HG02588 (cell line): ENCODE measurements around the gene ATXN1.

Source experiments
- ATAC-seq: cut with Tn5 transposase; IDR thresholded peaks from one replicate; pipeline ENCODE4 v1.9.1; 2021; ENCODE audit warnings: mild to moderate bottlenecking, moderate library complexity; ENCODE audit not compliant: unreplicated experiment

ATXN1 gene

DNA sequence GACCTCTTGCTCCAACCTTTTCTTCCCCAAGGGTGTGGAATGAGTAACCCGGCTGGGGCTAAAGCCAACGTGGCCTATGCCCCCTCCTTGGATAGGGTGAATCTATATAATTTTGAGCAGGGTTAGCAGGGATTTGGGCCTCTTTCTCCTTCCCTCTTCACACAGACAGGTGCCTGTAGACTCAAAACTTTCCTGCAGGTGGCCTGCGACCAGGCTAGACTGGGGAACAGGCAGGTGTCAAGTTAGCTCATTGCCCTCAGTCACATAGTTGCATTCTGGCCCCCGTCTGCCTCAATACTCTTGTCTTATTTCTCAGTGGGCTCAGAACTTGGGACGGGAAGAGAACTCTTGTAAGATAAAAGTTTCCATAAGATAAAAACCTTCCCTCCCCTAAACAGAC is 243.0 kb downstream of the ATXN1 start:
- ATAC-seq: no peak

DNA sequence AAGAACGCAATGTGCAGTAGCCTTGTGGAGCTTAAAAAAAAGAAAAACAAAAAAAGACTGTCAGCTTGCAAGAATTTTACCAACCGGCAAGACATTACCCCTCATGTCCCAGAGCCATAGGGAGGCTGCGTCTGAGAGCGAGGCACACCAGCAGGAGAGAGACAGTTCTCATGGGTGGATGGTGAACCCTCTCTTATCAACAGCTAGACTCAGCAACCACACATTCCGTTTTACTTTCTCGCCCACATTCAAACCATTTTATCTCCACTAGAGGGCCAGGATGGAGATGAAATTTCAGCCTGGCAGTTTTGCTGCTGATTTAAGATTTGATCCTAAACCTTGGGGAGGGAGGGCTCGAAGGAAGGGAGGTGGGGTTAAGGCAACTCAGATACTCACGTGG is 247.0 kb downstream of the ATXN1 start:
- ATAC-seq: no peak

DNA sequence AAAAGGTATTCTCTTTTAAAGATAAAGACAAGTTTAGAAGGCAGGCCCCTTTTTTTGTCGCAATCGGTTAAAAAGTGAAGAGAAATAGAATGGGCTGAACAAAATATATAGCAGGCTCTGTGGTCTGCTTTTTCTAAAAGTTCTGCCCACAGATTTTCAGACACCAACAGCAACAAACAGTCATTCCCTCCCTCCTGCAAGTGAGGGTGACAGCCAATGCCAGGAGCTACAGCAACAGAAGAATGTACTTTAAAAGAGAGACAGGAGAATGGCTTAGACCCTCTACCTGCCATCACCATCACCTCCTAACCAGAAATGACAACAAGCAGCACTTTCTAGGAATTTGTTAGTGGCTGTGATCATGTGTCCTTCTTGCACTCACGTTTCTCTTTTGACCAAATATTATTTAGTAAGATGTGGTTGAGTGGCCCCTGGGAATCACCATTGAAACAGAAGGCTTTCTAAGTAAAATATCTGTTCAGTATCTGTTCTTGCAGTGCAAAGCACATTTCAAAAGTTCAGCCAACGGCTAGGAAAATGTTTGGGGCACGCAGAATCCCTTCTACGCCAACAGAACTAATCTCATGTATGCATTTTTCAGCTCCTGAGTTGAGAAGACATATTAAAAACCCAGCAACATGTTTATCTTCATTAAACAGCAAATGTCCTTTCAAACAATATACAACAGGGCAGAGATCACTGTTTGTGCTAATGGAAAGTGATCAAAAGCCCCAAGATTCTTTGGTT is 248.5 kb downstream of the ATXN1 start:
- peak; percentile 24 for ATAC-seq

DNA sequence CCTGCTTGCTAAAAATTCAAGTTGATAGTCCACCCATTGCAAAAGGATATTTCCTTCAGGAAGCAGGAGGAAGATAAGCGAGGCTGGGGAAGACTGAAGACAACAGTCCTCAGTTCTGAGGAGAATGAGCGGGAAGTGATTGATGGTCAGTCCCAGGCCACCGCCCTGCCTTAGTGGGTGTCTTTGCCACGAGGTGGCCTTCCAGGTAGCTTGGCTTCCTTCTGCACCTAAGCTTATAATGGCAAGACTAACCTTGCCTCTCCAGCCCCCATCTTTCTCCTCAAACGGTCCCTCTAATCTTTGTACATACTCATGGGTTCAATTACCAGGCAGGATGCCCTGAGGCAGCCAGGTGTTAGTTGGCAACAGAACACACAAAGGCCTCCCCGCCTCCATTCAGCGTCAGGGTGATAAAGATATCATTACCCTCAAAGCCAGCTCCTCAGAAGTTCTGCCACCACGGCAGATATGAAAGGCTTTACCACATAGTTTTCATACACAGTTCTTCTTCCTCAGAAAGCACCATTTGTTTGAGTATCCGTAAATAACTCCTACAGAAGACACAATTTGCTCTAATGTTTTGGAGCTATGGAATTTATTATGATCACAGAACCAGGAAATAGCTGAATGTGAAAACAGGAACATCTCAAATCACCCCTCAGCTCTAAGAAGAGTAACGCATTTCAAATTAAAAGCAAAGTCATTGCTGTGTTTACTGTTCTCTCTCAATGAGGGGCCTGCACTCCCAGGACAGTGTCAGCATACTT is 249.4 kb downstream of the ATXN1 start:
- ATAC-seq: peak; percentile 60

DNA sequence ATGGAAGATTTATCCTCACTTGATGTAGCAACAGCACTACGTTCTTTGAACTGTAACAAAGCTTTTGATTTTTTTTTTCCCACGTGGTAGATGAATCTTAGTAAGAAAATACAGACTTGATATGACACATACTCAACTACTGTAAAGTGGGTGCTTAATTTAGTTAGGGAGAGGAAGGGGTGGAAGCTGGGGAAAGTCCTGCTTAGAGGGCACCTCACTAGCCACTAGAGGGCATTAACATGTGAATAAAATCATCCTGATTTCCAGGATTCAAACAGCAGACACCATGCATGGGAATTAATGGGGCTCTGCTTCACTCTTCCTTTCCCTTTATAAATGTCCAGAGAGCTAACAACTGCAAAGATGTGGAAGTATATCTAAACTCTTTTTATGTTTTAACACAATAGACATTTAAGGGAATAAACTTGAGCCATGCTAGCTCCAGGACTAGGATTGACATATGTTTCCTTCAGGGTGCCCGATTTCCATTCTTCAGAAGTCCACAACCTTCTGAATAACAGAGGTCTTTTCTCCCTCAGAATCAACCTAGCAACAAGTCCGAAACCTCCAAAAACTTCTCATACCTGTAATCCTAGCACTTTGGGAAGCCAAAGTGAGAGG is 250.1 kb downstream of the ATXN1 start:
- no peak for ATAC-seq

DNA sequence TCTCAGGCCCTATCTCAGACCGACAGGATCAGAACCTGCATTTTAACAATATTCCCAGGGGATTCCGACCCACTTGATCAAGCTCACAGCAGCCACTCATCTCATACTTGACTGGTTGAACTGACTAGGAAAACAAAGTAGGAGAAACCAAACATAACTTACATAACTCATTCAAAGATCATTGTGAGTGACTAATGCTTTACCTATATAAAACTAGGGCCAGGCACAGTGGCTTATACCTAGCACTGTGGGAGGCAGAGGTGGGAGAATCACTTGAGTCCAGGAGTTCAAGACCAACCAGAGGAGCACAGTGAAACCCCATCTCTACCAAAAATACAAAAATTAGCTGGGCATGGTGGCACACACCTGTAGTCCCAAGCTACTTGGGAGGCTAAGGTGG is 251.0 kb downstream of the ATXN1 start:
- no peak for ATAC-seq

DNA sequence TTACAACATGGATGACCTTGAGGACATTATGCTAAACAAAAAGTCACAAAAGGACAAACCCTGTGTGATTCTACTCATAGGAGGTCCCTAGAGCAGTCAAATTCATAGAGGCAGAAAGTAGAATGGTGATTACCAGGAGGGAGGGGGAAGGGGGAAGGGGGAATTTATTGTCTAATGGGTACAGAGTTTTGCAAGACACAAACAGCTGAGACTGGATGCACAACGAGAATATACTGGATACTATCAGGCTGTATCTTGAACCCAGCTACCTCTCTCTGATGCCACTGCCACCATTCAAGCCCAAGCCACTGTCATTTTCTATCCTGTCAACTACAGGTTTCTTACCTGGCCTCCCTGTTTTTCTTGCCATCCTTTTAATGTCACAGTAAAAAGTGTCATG is 252.3 kb downstream of the ATXN1 start:
- no peak for ATAC-seq

DNA sequence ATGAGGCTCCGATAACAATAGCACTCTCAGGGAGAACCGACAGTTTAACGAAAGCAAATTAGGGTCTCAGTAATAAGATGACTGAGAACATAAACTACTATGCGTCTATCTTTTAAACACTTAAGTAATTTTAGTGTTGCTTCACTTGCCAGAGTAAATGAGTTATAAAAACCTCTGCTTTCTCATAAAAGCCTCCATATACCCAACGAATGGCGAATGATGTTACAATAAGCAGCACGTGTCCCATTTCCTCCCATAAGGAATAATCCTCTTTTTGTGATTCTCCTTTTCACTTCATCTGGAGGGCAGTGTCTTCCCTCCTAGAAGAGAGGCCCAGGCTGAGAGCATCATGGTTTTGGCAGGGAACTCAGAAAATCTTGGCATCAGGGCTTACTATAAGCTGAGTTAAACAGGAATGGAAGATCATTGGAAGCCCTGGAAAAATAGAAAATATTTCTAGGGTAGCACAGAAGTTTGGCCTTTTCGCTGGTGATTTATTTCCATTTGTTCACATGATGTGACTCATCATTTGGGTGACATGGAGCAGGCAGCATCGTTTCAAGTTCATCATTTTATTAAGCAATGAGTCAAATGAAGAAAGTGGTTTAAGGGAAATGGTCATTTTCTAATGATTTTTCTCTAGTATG is 255.4 kb downstream of the ATXN1 start:
- no peak for ATAC-seq

DNA sequence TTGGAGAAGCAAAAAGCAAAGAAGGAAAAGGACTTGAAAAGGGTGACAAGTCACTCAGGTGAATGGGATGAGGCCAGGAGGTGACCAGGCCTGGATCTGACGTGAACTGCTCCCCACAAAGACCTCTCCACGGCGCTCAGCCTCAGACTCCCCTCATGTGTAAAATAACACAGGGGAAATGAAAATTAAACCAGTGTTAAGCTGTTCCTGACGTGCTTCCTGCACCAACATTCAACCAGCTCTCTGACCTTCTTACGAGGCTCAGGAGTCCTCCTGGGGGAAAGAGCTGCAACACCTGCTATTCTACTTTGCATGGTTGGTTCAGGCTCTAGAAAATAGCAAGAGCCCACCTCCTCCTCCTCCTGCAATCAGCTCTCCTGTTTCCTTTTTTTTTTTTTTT is 256.7 kb downstream of the ATXN1 start:
- ATAC-seq: no peak

DNA sequence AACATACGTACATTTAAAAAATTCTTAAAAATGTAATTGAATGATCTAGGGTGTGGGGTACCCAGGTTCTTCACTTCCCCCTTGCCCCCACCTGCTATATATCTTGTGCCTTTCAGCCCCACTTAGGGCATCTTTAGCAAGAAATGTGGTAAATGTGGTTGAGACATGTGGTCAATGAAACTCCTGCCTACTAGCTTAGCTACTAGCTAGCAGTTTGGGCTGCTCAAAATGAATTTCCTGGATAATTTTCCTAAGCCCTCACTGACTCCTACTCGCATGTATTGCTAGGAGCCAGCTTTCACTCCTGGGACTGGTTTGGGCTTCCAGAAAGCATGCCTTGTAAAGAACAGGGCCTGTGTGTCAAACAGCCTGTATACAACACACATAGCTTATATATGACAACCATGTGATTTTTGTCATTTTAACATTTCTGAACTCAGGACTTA is 257.3 kb downstream of the ATXN1 start:
- peak; percentile 81 for ATAC-seq

DNA sequence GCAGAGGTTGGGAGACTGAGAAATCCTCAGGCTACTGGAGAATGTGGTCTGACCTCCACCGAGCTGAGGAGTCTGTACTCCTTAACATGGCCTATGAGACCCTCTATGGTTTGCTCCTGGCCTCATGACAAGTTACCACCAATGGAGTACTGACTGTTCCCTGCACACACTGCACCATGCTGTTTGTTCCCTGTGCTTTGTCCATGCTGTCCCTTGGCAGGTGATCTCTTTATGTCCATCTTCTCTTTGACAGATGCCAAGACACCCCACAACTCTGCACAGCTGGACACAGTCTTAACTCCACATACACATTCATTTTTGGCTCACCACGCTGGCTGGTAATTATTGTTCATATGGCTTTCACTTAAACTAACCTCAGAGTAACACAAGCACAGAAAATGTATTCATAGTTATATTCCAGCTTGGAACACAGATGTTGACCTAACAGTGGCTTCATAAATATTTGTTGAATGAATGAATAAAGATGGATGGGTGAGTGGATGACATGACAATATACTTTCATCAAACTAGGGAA is 258.0 kb downstream of the ATXN1 start:
- ATAC-seq: no peak

DNA sequence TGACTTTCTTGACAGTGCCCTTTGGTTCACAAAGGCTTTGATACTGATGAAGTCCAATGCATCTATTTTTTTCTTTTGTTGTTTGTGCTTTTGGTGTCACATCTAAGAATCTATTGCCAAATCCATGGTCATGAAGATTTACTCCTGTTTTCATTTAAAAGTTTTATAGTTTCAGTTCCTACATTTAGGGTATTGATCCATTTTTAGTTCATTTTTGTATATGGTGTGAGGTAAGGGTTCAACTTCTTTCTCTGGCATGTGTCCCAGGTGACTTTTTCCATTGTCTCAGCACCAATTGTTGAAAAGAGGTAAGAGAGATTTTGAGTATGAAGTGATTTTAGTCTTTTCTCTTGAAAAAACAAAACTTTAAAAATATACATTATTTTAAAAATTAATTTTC is 262.3 kb downstream of the ATXN1 start:
- ATAC-seq: no peak

DNA sequence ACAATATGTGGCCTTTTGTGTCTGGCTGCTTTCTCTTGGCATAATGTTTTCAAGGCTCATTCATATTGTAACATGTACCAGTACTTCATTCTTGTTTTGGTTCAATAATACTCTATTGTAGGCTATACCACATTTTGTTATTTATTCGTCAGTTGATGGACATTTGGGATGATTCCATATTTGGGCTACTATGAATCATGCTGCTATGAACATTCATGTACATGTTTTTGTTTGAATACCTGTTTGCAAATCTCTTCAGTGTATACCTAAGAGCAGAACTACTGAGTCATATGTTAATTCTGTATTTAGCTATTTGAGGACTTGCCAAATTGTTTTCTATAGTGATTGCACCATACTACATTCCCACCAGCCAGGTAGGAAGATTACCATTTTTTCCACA is 263.0 kb downstream of the ATXN1 start:
- no peak for ATAC-seq

DNA sequence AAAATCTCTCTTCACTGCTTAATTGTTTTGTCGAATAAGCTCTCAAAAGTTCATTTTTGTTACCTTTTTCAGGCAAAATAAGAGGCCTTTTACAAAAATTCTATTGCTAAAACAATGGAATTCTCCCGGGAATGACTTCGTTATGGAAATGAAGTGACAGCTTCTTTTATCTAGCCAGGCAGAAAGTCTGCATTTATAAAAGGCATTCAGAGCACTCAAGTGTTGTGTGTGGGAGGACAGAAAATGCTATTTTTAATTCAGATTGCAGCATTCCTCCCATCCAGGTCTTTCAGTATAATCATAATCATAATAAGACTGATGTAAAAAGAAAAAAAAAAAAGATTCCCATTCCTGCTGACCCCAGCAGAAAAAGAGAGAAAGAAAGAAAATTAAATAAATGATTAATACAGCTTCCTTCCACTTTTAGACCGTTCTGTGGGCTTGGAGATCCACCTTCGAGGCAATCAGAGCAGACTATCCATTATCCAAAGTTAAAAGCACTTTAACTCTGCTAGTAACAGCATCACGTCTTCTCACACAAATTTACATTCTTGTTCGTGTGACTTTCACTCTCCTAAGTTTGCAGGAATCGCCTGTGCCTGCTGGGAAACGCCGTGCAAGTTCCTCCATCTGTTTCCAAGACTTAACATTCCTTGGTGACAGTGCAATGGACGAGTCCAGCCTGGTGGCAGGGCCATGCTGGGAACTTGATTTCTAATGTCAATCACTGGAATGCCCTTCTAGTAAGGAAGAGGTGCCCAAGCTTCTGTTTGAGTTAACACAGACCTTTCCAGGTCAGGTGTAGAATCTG is 264.1 kb downstream of the ATXN1 start:
- ATAC-seq: no peak

DNA sequence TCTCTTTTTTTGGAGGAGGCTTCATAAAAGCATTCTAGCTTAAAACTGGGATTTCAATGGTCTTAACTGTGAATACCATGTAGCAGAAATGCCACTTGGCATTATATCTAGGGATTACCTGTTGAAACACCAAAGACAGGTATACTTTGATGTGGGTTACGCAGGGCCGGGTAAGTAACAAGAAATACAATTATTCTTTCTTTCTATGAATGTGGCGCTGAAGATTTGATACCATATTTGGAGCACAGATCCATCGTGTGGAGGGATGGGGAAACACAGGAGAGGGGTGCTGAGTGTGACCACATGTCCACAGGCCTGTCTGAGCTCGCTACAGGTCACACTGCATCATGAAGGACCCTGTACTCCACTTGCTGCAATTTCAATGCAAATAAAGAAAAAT is 265.1 kb downstream of the ATXN1 start:
- no peak for ATAC-seq

DNA sequence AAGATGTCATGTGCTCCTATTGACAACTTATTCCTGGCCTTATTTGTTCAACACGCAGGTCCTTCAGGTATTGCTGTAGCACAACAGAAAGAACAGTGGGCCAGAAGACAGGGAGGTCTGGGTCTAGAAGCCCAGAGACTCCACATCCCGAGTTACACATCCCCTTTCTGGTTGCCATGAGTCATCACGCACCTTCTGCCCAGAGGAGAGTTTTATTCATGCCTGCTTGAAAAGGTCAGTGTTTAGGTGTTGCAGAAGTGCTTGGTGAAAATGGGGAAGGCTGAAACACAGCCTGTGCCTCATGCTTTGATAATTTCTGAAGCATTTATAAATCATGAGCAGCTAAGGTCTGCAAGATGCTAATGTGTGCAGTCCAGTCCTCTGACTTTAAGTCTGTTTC is 266.5 kb downstream of the ATXN1 start:
- ATAC-seq: peak; percentile 86

DNA sequence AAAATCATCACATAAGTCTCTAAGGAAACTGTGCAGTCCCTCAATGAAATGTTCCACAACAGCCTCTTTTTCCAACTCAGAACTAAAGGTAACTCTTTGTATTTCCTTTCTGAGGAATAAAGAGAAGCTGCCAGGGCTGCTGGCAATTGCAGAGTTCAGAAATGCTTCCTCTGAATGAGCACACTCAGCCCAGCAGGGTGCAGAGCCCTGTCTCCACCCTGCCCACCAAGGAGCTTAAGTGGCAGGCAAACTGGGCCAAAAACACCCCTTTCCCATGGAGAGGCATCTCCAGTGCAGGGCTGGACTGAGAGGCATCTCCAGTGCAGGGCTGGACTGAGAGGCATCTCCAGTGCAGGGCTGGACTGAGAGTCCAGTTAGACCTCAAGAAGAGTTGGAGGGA is 267.5 kb downstream of the ATXN1 start:
- no peak for ATAC-seq

DNA sequence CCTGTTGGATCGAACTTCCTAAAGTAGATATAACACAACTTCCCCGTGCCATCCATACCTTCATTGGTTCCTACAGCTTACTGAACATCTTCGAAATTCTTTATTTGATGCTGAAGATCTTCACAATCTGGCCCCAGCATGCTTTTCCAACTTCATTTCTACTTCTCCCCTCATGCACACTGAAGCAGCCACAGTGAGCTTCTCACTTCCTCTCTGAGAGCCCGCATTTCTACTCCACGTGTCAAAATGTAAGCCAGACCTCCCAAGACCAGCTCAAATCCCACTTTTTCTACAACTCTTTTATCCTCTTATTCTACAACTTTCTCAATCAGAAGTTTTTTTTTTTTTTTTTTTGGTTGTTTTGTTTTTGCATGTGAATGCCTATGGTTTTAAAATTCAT is 268.1 kb downstream of the ATXN1 start:
- no peak for ATAC-seq

DNA sequence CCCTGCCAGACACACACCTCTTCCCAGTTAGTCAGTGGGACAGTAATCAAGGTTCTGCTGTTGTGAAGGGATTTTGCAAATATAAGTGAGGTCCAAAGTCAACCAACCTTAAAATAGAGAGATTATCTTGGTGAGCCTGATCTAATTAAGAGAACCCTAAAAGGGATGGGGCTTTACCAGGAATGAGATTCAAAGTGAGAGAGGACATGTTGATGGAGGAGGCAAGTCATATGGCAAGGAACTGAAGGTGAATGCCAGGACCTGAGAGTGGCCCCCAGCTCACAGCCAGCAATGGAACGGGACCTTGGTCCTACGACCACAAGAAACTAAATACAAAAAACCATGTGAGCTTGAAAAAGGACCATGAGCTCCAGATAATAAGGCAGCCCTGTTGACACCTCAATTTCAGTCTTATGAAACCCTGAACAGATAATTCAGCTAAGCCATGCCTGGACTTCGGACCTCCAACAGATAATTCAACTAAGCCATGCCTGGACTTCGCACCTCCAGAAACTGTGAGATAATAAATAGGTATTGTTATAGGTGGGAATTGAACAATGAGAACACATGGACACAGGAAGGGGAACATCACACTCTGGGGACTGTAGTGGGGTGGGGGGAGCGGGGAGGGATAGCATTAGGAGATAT is 269.5 kb downstream of the ATXN1 start:
- ATAC-seq: no peak

DNA sequence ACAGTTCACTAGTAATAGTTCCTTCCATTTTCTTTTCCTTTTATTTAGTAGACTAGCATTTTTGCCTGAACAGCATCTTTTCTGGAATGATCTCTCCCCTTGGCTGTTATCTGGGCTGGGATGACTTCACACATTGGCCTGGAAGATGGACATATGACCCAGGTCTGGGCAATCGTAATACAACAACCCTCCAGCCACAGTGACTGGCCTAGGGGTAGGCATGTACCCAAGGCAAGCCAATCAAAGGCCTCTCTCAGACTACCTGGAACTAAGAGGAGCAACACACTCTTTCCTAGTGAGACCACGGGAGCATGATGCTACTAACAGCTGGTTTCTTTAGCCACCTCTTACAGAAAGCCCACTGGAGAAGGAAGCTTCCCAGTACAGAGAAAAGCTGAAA is 270.6 kb downstream of the ATXN1 start:
- ATAC-seq: no peak
